ENCODE measurements around the gene DDAH1.

DDAH1 gene

DNA sequence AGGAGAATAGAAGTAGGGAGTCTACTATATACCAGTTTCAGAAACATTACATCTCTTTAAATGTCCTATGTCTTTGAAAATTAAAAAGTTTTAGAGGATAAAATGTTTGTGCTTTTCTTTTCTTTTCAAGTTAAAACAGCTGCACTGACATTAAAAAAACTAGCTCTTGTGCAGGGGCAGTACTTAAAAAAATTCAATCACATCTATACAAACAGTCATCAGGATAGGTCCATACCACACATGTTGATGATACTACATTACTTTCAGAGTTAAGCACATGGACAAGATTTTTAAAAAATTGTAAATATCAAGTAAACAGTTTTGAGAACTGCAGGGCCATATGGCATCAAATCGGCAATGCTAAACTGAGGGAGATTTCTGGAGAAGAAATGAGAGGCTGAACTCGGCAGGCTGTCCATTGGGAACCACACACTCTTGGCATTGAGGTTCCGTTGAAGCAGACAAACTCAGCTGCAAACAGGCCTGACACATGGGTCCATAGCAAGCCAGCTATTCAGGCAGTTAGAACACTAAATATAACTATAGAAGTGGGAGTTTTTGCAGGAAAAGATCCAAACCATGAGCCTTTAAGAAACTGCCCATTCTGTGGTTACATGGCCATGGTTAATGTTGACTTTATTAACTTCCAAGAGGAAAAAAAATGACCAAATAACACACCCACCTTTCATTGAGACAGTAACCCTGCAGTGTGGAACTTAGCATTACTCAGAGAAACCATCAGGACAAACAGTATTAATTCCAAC lies 104.0 kb downstream of the DDAH1 start:
- H3K36me3 ChIP-seq (ENCODE audit: control insufficient read depth, insufficient read depth, low read length), result no peaks in the 10 kb centered on the region
- no CpG with 5 or more reads among the region's 3 CpGs for WGBS (ENCODE audit: extremely low coverage, insufficient coverage, low lambda C conversion rate)
- H3K4ac ChIP-seq (ENCODE audit: low read depth, low read length), result no peak overlapping the region
- no peak overlapping the region for H3K27ac ChIP-seq (ENCODE audit: low read depth, low read length)
- H3K79me2 ChIP-seq (ENCODE audit: control insufficient read depth, insufficient read depth, low read length), result no peaks in the 10 kb centered on the region
- H3K4me1 ChIP-seq (ENCODE audit: control insufficient read depth, low read depth, low read length), result no peaks in the 10 kb centered on the region
- H4K8ac ChIP-seq (ENCODE audit: low read depth, low read length), result no peak overlapping the region
- H3K23ac ChIP-seq (ENCODE audit: low read length), result no peak overlapping the region
- no peak overlapping the region for H2BK5ac ChIP-seq (ENCODE audit: low read length)
- DNase-seq, result no peak
- H4K5ac ChIP-seq (ENCODE audit: low read length), result no peak overlapping the region
- H3K4me2 ChIP-seq (ENCODE audit: low read length), result no peak overlapping the region
- no peak overlapping the region for H2BK15ac ChIP-seq (replicated peaks; ENCODE audit: low read depth)
- no peaks in the 10 kb centered on the region for H3K79me1 ChIP-seq (ENCODE audit: low read length)
- no peak overlapping the region for H3K56ac ChIP-seq (ENCODE audit: low read length)
- H2AK5ac ChIP-seq (ENCODE audit: low read length), result no peak overlapping the region
- no peak overlapping the region for H3K9ac ChIP-seq (ENCODE audit: low read length)
- H2BK120ac ChIP-seq (ENCODE audit: low read depth, low read length), result no peak overlapping the region
- no peak overlapping the region for H3K4me3 ChIP-seq (ENCODE audit: low read length)
- no peaks in the 10 kb centered on the region for H3K27me3 ChIP-seq (ENCODE audit: insufficient read depth, low read length, poor library complexity)
- no peak overlapping the region for H3K18ac ChIP-seq (ENCODE audit: low read length)

GRCh38 chr1:85359874-85360721 lies 104.9 kb downstream of the DDAH1 start:
- WGBS (ENCODE audit: extremely low coverage, insufficient coverage, low lambda C conversion rate), result no CpG with 5 or more reads among the region's 1 CpG
- H3K23ac ChIP-seq (ENCODE audit: low read length), result no peak overlapping the region
- H3K79me2 ChIP-seq (ENCODE audit: control insufficient read depth, insufficient read depth, low read length), result no peaks in the 10 kb centered on the region
- H3K4me2 ChIP-seq (ENCODE audit: low read length), result no peak overlapping the region
- H3K4me3 ChIP-seq (ENCODE audit: low read length), result no peak overlapping the region
- no peak overlapping the region for H2AK5ac ChIP-seq (ENCODE audit: low read length)
- H3K27me3 ChIP-seq (ENCODE audit: insufficient read depth, low read length, poor library complexity), result no peaks in the 10 kb centered on the region
- no peak overlapping the region for H3K18ac ChIP-seq (ENCODE audit: low read length)
- no peak overlapping the region for H3K9ac ChIP-seq (ENCODE audit: low read length)
- DNase-seq, result no peak
- no peak overlapping the region for H2BK15ac ChIP-seq (replicated peaks; ENCODE audit: low read depth)
- H3K4ac ChIP-seq (ENCODE audit: low read depth, low read length), result no peak overlapping the region
- no peak overlapping the region for H2BK5ac ChIP-seq (ENCODE audit: low read length)
- H3K56ac ChIP-seq (ENCODE audit: low read length), result no peak overlapping the region
- H3K36me3 ChIP-seq (ENCODE audit: control insufficient read depth, insufficient read depth, low read length), result no peaks in the 10 kb centered on the region
- no peak overlapping the region for H2BK120ac ChIP-seq (ENCODE audit: low read depth, low read length)
- H4K8ac ChIP-seq (ENCODE audit: low read depth, low read length), result no peak overlapping the region
- no peaks in the 10 kb centered on the region for H3K79me1 ChIP-seq (ENCODE audit: low read length)
- H3K27ac ChIP-seq (ENCODE audit: low read depth, low read length), result no peak overlapping the region
- H4K5ac ChIP-seq (ENCODE audit: low read length), result no peak overlapping the region
- H3K4me1 ChIP-seq (ENCODE audit: control insufficient read depth, low read depth, low read length), result no peaks in the 10 kb centered on the region

- H3K4me2 ChIP-seq (ENCODE audit: low read length), result no peak overlapping the region
- no peak overlapping the region for H3K18ac ChIP-seq (ENCODE audit: low read length)
- H2AK5ac ChIP-seq (ENCODE audit: low read length), result no peak overlapping the region
- H4K8ac ChIP-seq (ENCODE audit: low read depth, low read length), result no peak overlapping the region
- no peak overlapping the region for H2BK15ac ChIP-seq (replicated peaks; ENCODE audit: low read depth)
- H3K79me2 ChIP-seq (ENCODE audit: control insufficient read depth, insufficient read depth, low read length), result no peaks in the 10 kb centered on the region
- no peak overlapping the region for H3K4me3 ChIP-seq (ENCODE audit: low read length)
- H3K27ac ChIP-seq (ENCODE audit: low read depth, low read length), result no peak overlapping the region
- no peak for DNase-seq
- no peak overlapping the region for H2BK120ac ChIP-seq (ENCODE audit: low read depth, low read length)
- no peaks in the 10 kb centered on the region for H3K36me3 ChIP-seq (ENCODE audit: control insufficient read depth, insufficient read depth, low read length)
- H3K4ac ChIP-seq (ENCODE audit: low read depth, low read length), result no peak overlapping the region
- no peaks in the 10 kb centered on the region for H3K27me3 ChIP-seq (ENCODE audit: insufficient read depth, low read length, poor library complexity)
- H4K5ac ChIP-seq (ENCODE audit: low read length), result no peak overlapping the region
- H3K4me1 ChIP-seq (ENCODE audit: control insufficient read depth, low read depth, low read length), result no peaks in the 10 kb centered on the region
- no peak overlapping the region for H3K9ac ChIP-seq (ENCODE audit: low read length)
- no peak overlapping the region for H2BK5ac ChIP-seq (ENCODE audit: low read length)
- H3K23ac ChIP-seq (ENCODE audit: low read length), result no peak overlapping the region
- H3K56ac ChIP-seq (ENCODE audit: low read length), result no peak overlapping the region
- WGBS (ENCODE audit: extremely low coverage, insufficient coverage, low lambda C conversion rate), result 100% methylated on average over 1 of the region's 5 CpGs
- no peaks in the 10 kb centered on the region for H3K79me1 ChIP-seq (ENCODE audit: low read length)
These were observed 106.1 kb downstream of the DDAH1 start for GRCh38 chr1:85358702-85359438.

DNA sequence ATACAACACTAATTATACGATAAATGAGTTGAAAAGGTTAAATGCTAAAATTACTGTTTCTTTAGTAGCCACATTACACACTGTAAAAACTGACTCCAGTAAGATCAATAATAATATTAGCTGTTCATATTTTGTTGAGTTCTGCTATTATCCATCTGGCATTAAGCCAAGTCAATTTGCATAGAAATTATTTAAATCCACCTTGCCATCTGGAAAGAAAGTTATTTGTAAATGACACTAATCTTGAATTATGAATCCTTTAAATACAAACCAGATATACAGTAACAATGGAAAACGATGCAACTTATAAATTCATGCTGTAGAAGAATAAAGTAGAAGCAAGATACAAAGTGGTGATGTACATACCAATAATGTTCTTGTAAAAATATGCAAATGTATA lies 107.1 kb downstream of the DDAH1 start:
- Histone ChIP-seq H3K23ac (ENCODE audit: low read length) (no peak overlapping the region), H3K56ac (ENCODE audit: low read length) (no peak overlapping the region), H3K79me1 (ENCODE audit: low read length) (no peaks in the 10 kb centered on the region), H4K5ac (ENCODE audit: low read length) (no peak overlapping the region), H2BK15ac (replicated peaks; ENCODE audit: low read depth) (no peak overlapping the region), H4K8ac (ENCODE audit: low read depth, low read length) (no peak overlapping the region), H3K4ac (ENCODE audit: low read depth, low read length) (no peak overlapping the region), H2BK5ac (ENCODE audit: low read length) (no peak overlapping the region), H2BK120ac (ENCODE audit: low read depth, low read length) (no peak overlapping the region), H3K79me2 (ENCODE audit: control insufficient read depth, insufficient read depth, low read length) (no peaks in the 10 kb centered on the region), H3K4me1 (ENCODE audit: control insufficient read depth, low read depth, low read length) (no peaks in the 10 kb centered on the region), H3K4me3 (ENCODE audit: low read length) (no peak overlapping the region), H3K27ac (ENCODE audit: low read depth, low read length) (no peak overlapping the region), H3K9ac (ENCODE audit: low read length) (no peak overlapping the region), H3K18ac (ENCODE audit: low read length) (no peak overlapping the region), H3K27me3 (ENCODE audit: insufficient read depth, low read length, poor library complexity) (no peaks in the 10 kb centered on the region), H3K36me3 (ENCODE audit: control insufficient read depth, insufficient read depth, low read length) (no peaks in the 10 kb centered on the region), H2AK5ac (ENCODE audit: low read length) (no peak overlapping the region), H3K4me2 (ENCODE audit: low read length) (no peak overlapping the region)
- WGBS (ENCODE audit: extremely low coverage, insufficient coverage, low lambda C conversion rate), result no CpG with 5 or more reads among the region's 2 CpGs
- no peak for DNase-seq

DNA sequence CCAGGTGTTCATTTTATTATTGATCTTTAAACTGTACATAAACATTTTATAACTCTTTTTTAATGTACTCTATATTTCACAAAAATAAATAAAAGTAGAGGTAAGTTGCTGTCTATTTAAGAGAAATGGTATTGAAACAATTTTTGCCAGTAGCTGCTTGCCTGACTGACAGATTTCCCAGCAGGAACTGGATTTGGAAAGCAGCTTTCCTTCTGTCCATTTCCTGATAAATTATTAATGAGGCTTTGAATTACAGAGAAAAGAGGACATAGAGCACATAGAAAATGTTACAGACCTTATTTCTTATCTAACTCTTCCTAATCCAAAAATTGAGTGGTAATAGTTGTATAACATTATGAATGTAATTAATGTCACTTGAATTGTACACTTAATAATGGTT lies 108.8 kb downstream of the DDAH1 start:
- Histone ChIP-seq H2BK120ac (ENCODE audit: low read depth, low read length) (no peak overlapping the region), H3K23ac (ENCODE audit: low read length) (no peak overlapping the region), H3K79me2 (ENCODE audit: control insufficient read depth, insufficient read depth, low read length) (no peaks in the 10 kb centered on the region), H2AK5ac (ENCODE audit: low read length) (no peak overlapping the region), H3K4me1 (ENCODE audit: control insufficient read depth, low read depth, low read length) (no peaks in the 10 kb centered on the region), H3K56ac (ENCODE audit: low read length) (no peak overlapping the region), H3K27ac (ENCODE audit: low read depth, low read length) (no peak overlapping the region), H3K4ac (ENCODE audit: low read depth, low read length) (no peak overlapping the region), H3K4me2 (ENCODE audit: low read length) (no peak overlapping the region), H3K36me3 (ENCODE audit: control insufficient read depth, insufficient read depth, low read length) (no peaks in the 10 kb centered on the region), H2BK5ac (ENCODE audit: low read length) (no peak overlapping the region), H3K79me1 (ENCODE audit: low read length) (no peaks in the 10 kb centered on the region), H3K9ac (ENCODE audit: low read length) (no peak overlapping the region), H2BK15ac (replicated peaks; ENCODE audit: low read depth) (no peak overlapping the region), H4K8ac (ENCODE audit: low read depth, low read length) (no peak overlapping the region), H3K4me3 (ENCODE audit: low read length) (no peak overlapping the region), H4K5ac (ENCODE audit: low read length) (no peak overlapping the region), H3K27me3 (ENCODE audit: insufficient read depth, low read length, poor library complexity) (no peaks in the 10 kb centered on the region), H3K18ac (ENCODE audit: low read length) (no peak overlapping the region)
- no peak for DNase-seq

Data from mesendoderm (in vitro differentiated cells).